Fibroblast of skin of abdomen (primary cell): ENCODE results near the gene CDHR2.

Source experiments
- DNase-seq: peaks from one replicate; pipeline ENCODE4 v3.0.0-alpha.2; 2013

Gene CDHR2

DNA sequence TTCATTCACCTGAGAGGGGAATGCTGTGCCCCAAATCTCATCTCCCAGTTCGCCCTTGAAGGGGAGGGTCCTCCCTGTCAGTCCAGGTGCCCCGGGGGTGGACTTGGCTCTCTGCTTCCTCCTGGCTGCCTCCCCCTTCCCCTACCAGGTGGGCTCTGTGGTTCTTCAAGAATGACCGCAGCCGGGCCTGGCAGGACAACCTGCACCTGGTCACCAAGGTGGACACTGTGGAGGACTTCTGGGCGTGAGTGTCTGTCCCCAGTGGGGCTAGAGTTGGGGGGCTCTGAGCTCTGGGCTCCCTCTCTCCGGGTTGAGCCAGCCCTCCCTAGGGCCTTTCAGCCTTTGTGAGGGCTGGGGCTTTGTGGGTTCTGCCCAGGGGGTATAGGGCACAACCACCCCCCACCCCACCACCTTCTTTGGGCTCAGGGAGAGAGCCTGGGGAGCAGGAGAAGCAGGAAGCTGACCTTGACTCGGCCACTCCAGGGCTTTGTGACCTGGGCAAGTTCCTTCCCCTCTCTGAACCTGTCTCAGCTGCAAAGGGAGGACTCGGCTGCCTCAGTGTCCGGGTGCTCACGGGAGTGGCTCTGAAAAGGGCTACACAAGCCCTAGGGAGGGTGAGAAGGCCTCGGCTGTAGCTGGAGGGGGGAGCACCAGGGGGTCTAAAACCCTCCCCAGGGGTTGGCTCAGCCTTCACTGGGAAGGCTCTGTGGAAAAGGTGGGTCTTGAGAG, 94.5 kb downstream of the CDHR2 start:
- no peak for DNase-seq

DNA sequence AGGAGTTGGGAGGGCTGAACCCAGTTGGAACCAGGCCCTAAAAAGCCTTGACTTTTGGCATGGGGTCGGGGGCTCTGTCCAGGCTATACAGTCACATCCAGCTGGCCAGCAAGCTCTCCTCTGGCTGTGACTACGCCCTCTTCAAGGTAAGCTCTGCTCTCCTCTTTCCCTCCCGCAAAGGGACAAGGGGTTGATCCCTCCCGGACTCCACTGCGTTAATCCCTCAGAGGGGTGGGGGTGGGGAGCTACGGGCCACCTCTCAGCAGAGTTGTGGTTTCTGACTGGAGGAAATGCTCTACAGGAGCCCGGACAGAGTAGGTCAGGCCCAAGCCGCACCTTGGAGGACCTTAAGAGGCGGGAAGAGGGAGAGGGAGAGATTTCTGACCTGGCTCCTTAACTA, 95.2 kb downstream of the CDHR2 start:
- no peak for DNase-seq

DNA sequence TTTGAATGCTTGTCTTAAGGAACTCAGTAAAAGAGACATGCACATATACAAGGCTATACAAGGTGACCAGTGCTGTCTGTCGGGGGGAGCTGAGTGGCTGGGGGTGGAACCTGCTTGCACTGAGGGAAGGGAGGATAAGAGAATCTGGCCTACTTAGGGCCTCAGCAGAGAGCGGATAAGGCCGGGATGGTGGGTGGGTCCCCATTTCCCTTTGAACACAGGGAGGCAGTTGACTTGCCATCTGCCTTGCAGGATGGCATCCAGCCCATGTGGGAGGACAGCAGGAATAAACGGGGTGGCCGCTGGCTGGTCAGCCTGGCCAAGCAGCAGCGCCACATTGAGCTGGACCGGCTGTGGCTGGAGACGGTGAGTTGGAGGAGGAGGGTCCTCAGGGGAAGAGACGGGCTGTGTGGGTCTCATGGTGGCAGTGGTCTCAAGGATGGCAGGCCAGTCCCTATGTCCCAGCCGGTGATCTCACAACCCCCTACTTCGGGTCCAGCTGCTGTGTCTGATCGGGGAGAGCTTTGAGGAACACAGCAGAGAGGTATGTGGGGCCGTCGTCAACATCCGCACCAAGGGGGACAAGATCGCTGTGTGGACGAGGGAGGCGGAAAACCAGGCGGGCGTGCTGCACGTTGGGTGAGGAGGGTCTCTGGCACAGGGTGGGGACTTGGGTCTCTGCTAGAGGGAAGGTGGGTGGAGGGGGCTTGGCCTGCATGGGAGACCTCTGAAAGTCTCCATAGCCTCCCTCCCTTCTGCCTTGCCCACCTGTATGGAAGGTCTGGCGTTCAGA, 95.9 kb downstream of the CDHR2 start:
- no peak for DNase-seq
